Measurements from ENCODE around the gene DTNA.

DTNA gene

DNA sequence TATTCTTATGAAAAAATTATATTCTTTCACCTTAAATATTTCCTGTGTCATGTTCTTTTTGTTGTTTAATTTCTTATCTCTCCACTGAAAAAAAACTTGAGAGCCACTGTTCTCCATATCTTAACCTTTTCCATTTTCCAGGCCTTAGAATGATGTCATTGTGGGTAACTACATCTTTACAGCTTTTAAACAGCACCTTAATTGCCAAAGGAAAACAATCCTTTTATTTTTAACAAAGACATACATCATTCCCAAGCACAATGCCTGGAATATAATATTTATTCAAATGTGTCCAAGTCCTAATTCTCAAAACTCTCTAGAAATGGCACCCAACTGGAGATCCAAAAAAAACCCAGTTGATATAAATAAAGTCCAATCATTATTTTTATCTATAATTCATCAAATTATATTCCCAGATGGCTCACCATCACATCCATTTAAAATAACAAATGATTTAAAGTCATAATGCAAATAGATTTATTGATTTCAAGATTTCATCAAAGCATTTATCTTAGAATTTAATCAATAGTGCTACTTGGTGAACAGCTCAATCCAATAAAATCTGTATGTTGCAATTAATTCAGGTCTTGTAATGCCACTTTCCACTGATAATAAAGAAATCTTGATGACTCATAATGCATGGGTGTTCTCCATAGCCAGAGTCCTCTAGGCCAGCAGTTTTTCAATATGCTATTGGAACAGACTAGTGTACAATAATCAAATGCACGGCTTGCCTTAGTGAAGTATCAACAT, 224.0 kb downstream of the DTNA start:
- H3K27ac ChIP-seq (ENCODE audit: insufficient read depth in 1 of 2, low read depth in 1 of 2, low read length in 2 of 2, poor library complexity in 1 of 2, severe bottlenecking in 2 of 2), result no peak overlapping the region
- no peak overlapping the region for H3K4me3 ChIP-seq (ENCODE audit: control insufficient read depth in 1 of 7, extremely low read depth in 1 of 7, insufficient read depth in 4 of 7, low read depth in 2 of 7, low read length in 6 of 7)
- H3K9me3 ChIP-seq (ENCODE audit: control extremely low read depth in 1 of 5, control insufficient read depth in 4 of 5, insufficient read depth in 2 of 5, low read depth in 1 of 5, low read length in 4 of 5), result no peaks in the 10 kb centered on the region
- CTCF ChIA-PET, result no interaction called here
- no peaks in the 10 kb centered on the region for H3K36me3 ChIP-seq (ENCODE audit: control insufficient read depth in 4 of 4, insufficient read depth in 4 of 4, low read length in 3 of 4)
- no peaks in the 10 kb centered on the region for H3K27me3 ChIP-seq (replicated peaks in 2 of 5; ENCODE audit: control insufficient read depth in 4 of 5, insufficient read depth in 5 of 5, low read length in 4 of 5)
- POLR2A ChIA-PET, result no interaction called here
- H3K4me1 ChIP-seq (ENCODE audit: control extremely low read depth in 1 of 4, control insufficient read depth in 4 of 4, insufficient read depth in 4 of 4, low read length in 3 of 4), result no peaks in the 10 kb centered on the region
- DNase-seq, result no peak
- WGBS (ENCODE audit: insufficient coverage), result no CpG with 5 or more reads among the region's 1 CpG

DNA sequence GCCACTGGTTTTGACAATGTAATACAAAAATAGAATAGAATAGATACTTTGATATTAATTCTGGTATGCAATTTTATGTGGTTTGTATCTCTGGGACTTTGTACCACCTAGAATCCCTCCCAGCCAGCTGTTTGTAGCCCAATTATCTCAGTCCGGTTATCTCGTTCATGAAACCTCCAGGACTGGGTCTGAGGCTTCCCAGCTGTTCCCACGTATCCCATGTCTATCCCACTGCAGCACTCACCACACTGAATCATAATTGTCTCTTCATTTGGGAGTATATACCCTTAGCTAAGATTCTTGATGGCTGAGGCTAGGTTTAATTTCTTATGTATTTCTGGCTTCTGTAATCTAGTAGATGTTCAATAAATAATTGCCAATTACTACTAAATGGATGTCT, 226.7 kb downstream of the DTNA start:
- no peaks in the 10 kb centered on the region for H3K9me3 ChIP-seq (ENCODE audit: control extremely low read depth in 1 of 5, control insufficient read depth in 4 of 5, insufficient read depth in 2 of 5, low read depth in 1 of 5, low read length in 4 of 5)
- 92% methylated on average over 3 of the region's 3 CpGs for WGBS (ENCODE audit: insufficient coverage)

DNA sequence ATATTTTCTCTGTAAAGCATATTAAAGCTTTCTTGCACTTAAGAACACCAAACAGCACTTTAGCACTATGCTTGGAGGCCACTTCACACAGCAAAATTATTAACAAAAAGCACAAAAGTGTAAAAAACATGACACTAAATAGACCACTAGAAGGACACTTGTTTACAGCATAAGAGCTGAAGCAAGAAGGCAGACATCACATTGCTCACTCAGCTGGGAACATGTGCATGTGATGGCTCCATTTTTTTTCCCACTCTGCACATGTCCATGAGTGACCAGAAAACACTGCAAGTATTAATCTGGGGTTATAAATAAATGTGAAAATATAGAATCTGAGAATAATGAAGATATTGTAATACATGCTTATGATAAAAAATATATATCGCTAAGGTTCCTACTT, 228.0 kb downstream of the DTNA start:
- Histone ChIP-seq H3K4me1 (ENCODE audit: control extremely low read depth in 1 of 4, control insufficient read depth in 4 of 4, insufficient read depth in 4 of 4, low read length in 3 of 4) (no peaks in the 10 kb centered on the region), H3K9me3 (ENCODE audit: control extremely low read depth in 1 of 5, control insufficient read depth in 4 of 5, insufficient read depth in 2 of 5, low read depth in 1 of 5, low read length in 4 of 5) (no peaks in the 10 kb centered on the region), H3K27me3 (replicated peaks in 2 of 5; ENCODE audit: control insufficient read depth in 4 of 5, insufficient read depth in 5 of 5, low read length in 4 of 5) (no peaks in the 10 kb centered on the region), H3K4me3 (ENCODE audit: control insufficient read depth in 1 of 7, extremely low read depth in 1 of 7, insufficient read depth in 4 of 7, low read depth in 2 of 7, low read length in 6 of 7) (no peak overlapping the region), H3K36me3 (ENCODE audit: control insufficient read depth in 4 of 4, insufficient read depth in 4 of 4, low read length in 3 of 4) (no peaks in the 10 kb centered on the region), H3K27ac (ENCODE audit: insufficient read depth in 1 of 2, low read depth in 1 of 2, low read length in 2 of 2, poor library complexity in 1 of 2, severe bottlenecking in 2 of 2) (no peak overlapping the region)
- POLR2A ChIA-PET, result no interaction called here
- DNase-seq, result no peak
- WGBS (ENCODE audit: insufficient coverage), result no CpG with 5 or more reads among the region's 1 CpG
- CTCF ChIA-PET, result no interaction called here

More for the DNA sequence above, 226.7 kb downstream of the DTNA start:
- Histone ChIP-seq H3K4me1 (ENCODE audit: control extremely low read depth in 1 of 4, control insufficient read depth in 4 of 4, insufficient read depth in 4 of 4, low read length in 3 of 4) (no peaks in the 10 kb centered on the region), H3K36me3 (ENCODE audit: control insufficient read depth in 4 of 4, insufficient read depth in 4 of 4, low read length in 3 of 4) (no peaks in the 10 kb centered on the region), H3K4me3 (ENCODE audit: control insufficient read depth in 1 of 7, extremely low read depth in 1 of 7, insufficient read depth in 4 of 7, low read depth in 2 of 7, low read length in 6 of 7) (no peak overlapping the region), H3K27me3 (replicated peaks in 2 of 5; ENCODE audit: control insufficient read depth in 4 of 5, insufficient read depth in 5 of 5, low read length in 4 of 5) (no peaks in the 10 kb centered on the region), H3K27ac (ENCODE audit: insufficient read depth in 1 of 2, low read depth in 1 of 2, low read length in 2 of 2, poor library complexity in 1 of 2, severe bottlenecking in 2 of 2) (no peak overlapping the region)
- no peak for DNase-seq
- ChIA-PET POLR2A (no interaction called here), CTCF (no interaction called here)

Data from common myeloid progenitor, CD34-positive (primary cell).